Activated CD4-positive, alpha-beta T cell treated with anti-CD3 and anti-CD28 coated beads, Interleukin-2, amount 50 U/mL, for 1 hour (primary cell): ENCODE measurements around the gene TPSB2.
"Not testable (repeated sequence)": the region's sequence is repeated elsewhere in the genome, so short reads cannot be mapped to it uniquely, and the experiment has no call there.

Experiments
- DNase-seq: peaks from one replicate; pipeline ENCODE4 v3.0.0-alpha.2; 2020

The TPSB2 gene

GRCh38 chr16:1261131-1261892 lies 31.3 kb upstream of the TPSB2 start:
- DNase-seq, result no peak

GRCh38 chr16:1260101-1260680 lies 30.2 kb upstream of the TPSB2 start:
- no peak for DNase-seq

GRCh38 chr16:1259760-1260068 lies 29.7 kb upstream of the TPSB2 start:
- DNase-seq, result no peak

GRCh38 chr16:1258906-1259759 lies 29.1 kb upstream of the TPSB2 start:
- DNase-seq, result no peak

GRCh38 chr16:1258225-1258600 lies 28.2 kb upstream of the TPSB2 start:
- DNase-seq, result no peak

- no peak for DNase-seq
Observed at GRCh38 chr16:1257561-1258224, 27.7 kb upstream of the TPSB2 start.

- no peak for DNase-seq
Observed at GRCh38 chr16:1256874-1257322, 26.9 kb upstream of the TPSB2 start.

GRCh38 chr16:1256296-1256873 lies 26.4 kb upstream of the TPSB2 start:
- DNase-seq, result not testable (repeated sequence)

GRCh38 chr16:1255276-1256122 lies 25.5 kb upstream of the TPSB2 start, which contains the start of gene TPSD1:
Gene TPSD1, plus strand, starts transcription at chr16:1256069. Its CDS starts 212 bp downstream, at chr16:1256281.
- DNase-seq, result not testable (repeated sequence)

GRCh38 chr16:1254821-1255220 lies 24.8 kb upstream of the TPSB2 start:
- not testable (repeated sequence) for DNase-seq

GRCh38 chr16:1253701-1254364 lies 23.8 kb upstream of the TPSB2 start:
- DNase-seq, result not testable (repeated sequence)

- not testable (repeated sequence) for DNase-seq
Observed at GRCh38 chr16:1249031-1249755, 19.2 kb upstream of the TPSB2 start.

GRCh38 chr16:1247903-1248537 lies 18.0 kb upstream of the TPSB2 start:
- not testable (repeated sequence) for DNase-seq

- no peak for DNase-seq
Observed at GRCh38 chr16:1245452-1246020, 15.6 kb upstream of the TPSB2 start.

- no peak for DNase-seq
Observed at GRCh38 chr16:1244881-1245280, 14.9 kb upstream of the TPSB2 start.

- not testable (repeated sequence) for DNase-seq
Observed at GRCh38 chr16:1243907-1244850, 14.2 kb upstream of the TPSB2 start.

- DNase-seq, result not testable (repeated sequence)
Observed at GRCh38 chr16:1243363-1243762, 13.4 kb upstream of the TPSB2 start.

GRCh38 chr16:1241081-1241480 lies 11.1 kb upstream of the TPSB2 start:
- not testable (repeated sequence) for DNase-seq
